ENCODE results near the gene MND1.

Gene MND1

DNA sequence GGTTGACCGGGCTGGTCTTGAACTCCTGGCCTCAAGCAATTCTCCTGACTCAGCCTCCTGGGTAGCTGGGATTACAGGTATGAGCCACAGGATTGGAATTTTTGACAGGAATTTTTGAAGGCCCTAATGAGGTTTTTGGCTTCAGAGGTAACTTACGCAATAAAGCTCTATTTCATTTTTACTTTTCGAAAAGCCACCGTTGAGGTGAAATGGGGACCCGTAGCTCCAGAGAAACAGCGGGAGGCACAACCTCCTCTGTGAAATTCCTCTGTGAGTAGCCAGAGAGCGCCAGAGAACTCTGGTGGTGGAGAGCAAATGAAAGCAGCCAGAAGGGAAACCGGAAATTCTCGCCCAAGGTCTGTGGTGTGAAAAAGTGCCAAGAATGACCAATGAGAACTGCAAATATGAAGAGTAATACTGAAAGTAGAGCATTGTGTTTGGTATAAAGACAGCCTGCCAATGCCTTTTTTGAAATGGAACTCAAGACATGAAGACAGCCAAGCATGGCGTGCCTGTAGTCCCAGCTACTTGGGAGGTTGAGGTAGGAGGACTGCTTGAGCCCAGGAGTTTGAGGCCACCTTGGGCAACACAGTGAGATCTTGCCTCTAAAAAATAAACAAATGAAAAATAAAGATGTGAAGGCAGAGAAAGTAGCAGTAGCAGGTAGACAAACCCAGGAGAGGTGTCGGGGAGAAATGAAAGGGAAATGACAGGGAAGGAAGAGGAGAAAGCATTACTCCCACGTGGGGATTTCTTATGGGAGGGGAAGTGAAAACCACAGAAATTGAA is 88.7 kb downstream of the MND1 start:
- H4K20me1 ChIP-seq (ENCODE audit: control insufficient read depth, insufficient read depth, low read depth, low read length): no peaks in the 10 kb centered on the region
- TF ChIP-seq EZH2phosphoT487 (IDR thresholded peaks at IDR 0.05; ENCODE audit: borderline replicate concordance, low read length): no peak
- TF ChIP-seq, protein P1, sequence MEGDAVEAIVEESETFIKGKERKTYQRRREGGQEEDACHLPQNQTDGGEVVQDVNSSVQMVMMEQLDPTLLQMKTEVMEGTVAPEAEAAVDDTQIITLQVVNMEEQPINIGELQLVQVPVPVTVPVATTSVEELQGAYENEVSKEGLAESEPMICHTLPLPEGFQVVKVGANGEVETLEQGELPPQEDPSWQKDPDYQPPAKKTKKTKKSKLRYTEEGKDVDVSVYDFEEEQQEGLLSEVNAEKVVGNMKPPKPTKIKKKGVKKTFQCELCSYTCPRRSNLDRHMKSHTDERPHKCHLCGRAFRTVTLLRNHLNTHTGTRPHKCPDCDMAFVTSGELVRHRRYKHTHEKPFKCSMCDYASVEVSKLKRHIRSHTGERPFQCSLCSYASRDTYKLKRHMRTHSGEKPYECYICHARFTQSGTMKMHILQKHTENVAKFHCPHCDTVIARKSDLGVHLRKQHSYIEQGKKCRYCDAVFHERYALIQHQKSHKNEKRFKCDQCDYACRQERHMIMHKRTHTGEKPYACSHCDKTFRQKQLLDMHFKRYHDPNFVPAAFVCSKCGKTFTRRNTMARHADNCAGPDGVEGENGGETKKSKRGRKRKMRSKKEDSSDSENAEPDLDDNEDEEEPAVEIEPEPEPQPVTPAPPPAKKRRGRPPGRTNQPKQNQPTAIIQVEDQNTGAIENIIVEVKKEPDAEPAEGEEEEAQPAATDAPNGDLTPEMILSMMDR (IDR thresholded peaks at IDR 0.05; ENCODE audit: low read depth, low read length, poor library complexity, severe bottlenecking): peak; percentile 80
- H3F3A ChIP-seq (ENCODE audit: control insufficient read depth, insufficient read depth): peaks cover 63% of the 10 kb centered on the region
- H3K36me3 ChIP-seq (ENCODE audit: control insufficient read depth, low read length): peaks cover 20% of the 10 kb centered on the region
- peak overlapping the region; percentile 92 for H3K4me2 ChIP-seq (ENCODE audit: low read length)
- H3K27ac ChIP-seq (ENCODE audit: low read depth, low read length): peak overlapping the region; percentile 97
- H3K4me3 ChIP-seq (ENCODE audit: low read length): peak overlapping the region; percentile 71
- H3K79me2 ChIP-seq (ENCODE audit: control insufficient read depth, low read length): peaks cover 64% of the 10 kb centered on the region
- H3K4me1 ChIP-seq (ENCODE audit: control insufficient read depth, low read length): peaks cover 98% of the 10 kb centered on the region
- H3K27me3 ChIP-seq (ENCODE audit: control insufficient read depth, low read length): no peaks in the 10 kb centered on the region
- H3K9me2 ChIP-seq (replicated peaks; ENCODE audit: control insufficient read depth, low read length): no peaks in the 10 kb centered on the region
- no peaks in the 10 kb centered on the region for H3K9me3 ChIP-seq (ENCODE audit: control insufficient read depth, insufficient read depth, low read length)

DNA sequence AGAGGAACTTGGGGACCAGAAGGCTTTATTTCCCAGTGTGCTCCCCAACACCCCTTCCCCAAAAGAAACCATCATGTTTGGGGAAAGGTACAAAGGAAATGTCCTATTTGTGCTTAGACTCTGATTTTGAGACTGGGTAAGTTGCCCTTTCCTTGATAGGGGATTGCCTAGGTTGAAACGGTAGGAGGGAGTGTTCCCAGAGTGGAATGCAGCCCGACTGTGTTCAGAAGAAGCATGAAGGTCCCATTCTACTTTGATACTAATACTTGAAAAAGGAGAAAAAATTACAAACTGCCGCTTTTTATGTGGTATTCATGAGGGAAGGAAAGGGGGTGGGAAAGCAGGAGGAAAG is 89.2 kb downstream of the MND1 start:
- peak overlapping the region; percentile 92 for H3K4me2 ChIP-seq (ENCODE audit: low read length)

DNA sequence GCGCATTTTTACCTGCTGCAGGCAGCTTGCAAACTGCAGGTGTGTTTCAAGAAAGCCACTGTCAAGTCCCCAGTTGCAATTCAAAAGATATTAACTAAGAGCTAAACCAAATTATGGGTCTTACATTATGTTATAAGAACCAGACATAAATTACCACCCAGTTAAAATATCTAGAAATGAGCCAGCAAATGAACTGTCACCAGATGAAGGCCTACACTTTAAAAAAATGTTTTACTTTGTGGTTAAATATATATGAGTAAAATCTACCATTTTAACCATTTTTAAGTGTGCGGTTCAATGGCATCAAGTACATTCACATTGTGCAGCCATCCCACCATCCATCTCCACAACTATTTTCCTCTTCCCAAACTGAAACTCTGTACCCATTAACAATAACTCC is 89.7 kb downstream of the MND1 start:
- peak overlapping the region; percentile 71 for H3K4me3 ChIP-seq (ENCODE audit: low read length)

More for the DNA sequence above, 89.2 kb downstream of the MND1 start:
- H3K79me2 ChIP-seq (ENCODE audit: control insufficient read depth, low read length): peaks cover 64% of the 10 kb centered on the region
- TF ChIP-seq EZH2phosphoT487 (IDR thresholded peaks at IDR 0.05; ENCODE audit: borderline replicate concordance, low read length): no peak
- TF ChIP-seq, protein P1 (IDR thresholded peaks at IDR 0.05; ENCODE audit: low read depth, low read length, poor library complexity, severe bottlenecking): no peak
- H3F3A ChIP-seq (ENCODE audit: control insufficient read depth, insufficient read depth): peaks cover 62% of the 10 kb centered on the region
- H3K27ac ChIP-seq (ENCODE audit: low read depth, low read length): peak overlapping the region; percentile 97
- H3K27me3 ChIP-seq (ENCODE audit: control insufficient read depth, low read length): no peaks in the 10 kb centered on the region
- no peaks in the 10 kb centered on the region for H3K9me3 ChIP-seq (ENCODE audit: control insufficient read depth, insufficient read depth, low read length)
- H4K20me1 ChIP-seq (ENCODE audit: control insufficient read depth, insufficient read depth, low read depth, low read length): no peaks in the 10 kb centered on the region
- peak overlapping the region; percentile 71 for H3K4me3 ChIP-seq (ENCODE audit: low read length)
- no peaks in the 10 kb centered on the region for H3K9me2 ChIP-seq (replicated peaks; ENCODE audit: control insufficient read depth, low read length)
- H3K4me1 ChIP-seq (ENCODE audit: control insufficient read depth, low read length): peaks cover 98% of the 10 kb centered on the region
- peaks cover 15% of the 10 kb centered on the region for H3K36me3 ChIP-seq (ENCODE audit: control insufficient read depth, low read length)

More for the DNA sequence above, 89.7 kb downstream of the MND1 start:
- H3F3A ChIP-seq (ENCODE audit: control insufficient read depth, insufficient read depth): peaks cover 63% of the 10 kb centered on the region
- TF ChIP-seq, protein P1 (IDR thresholded peaks at IDR 0.05; ENCODE audit: low read depth, low read length, poor library complexity, severe bottlenecking): no peak
- TF ChIP-seq EZH2phosphoT487 (IDR thresholded peaks at IDR 0.05; ENCODE audit: borderline replicate concordance, low read length): no peak
- H3K79me2 ChIP-seq (ENCODE audit: control insufficient read depth, low read length): peaks cover 64% of the 10 kb centered on the region
- no peaks in the 10 kb centered on the region for H3K9me3 ChIP-seq (ENCODE audit: control insufficient read depth, insufficient read depth, low read length)
- no peaks in the 10 kb centered on the region for H3K9me2 ChIP-seq (replicated peaks; ENCODE audit: control insufficient read depth, low read length)
- H3K27ac ChIP-seq (ENCODE audit: low read depth, low read length): peak overlapping the region; percentile 97
- H3K4me2 ChIP-seq (ENCODE audit: low read length): peak overlapping the region; percentile 92
- H4K20me1 ChIP-seq (ENCODE audit: control insufficient read depth, insufficient read depth, low read depth, low read length): no peaks in the 10 kb centered on the region
- peaks cover 98% of the 10 kb centered on the region for H3K4me1 ChIP-seq (ENCODE audit: control insufficient read depth, low read length)
- no peaks in the 10 kb centered on the region for H3K27me3 ChIP-seq (ENCODE audit: control insufficient read depth, low read length)
- peaks cover 15% of the 10 kb centered on the region for H3K36me3 ChIP-seq (ENCODE audit: control insufficient read depth, low read length)

All from DOHH2 (cell line).